DMS53 treated with DMSO at 0.1 percent for 48 hours (cell line): Measurements from ENCODE around the gene PRSS2.
A peak's percentile ranks its signal among the peaks of the same experiment; 100 is the strongest.

Source experiments
- DNase-seq: peaks from one replicate; lab custom pipeline; 2025; ENCODE audit not compliant: unreplicated experiment; lab: John Stamatoyannopoulos, UW

Gene PRSS2

DNA sequence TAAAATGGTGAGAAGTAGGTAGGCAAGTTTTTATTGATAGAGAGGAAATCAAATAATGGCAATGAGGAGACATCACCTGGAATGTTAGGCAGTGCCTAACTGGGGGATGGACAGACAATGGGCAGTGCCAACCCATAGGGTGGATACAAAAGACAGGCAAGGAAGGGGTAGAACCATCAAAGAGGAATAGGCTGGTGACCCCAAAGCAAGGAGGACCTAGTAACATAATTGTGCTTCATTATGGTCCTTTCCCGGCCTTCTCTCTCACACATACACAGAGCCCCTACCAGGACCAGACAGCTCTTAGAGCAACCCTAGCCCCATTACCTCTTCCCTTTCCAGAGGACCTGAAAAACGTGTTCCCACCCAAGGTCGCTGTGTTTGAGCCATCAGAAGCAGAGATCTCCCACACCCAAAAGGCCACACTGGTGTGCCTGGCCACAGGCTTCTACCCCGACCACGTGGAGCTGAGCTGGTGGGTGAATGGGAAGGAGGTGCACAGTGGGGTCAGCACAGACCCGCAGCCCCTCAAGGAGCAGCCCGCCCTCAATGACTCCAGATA is 30.0 kb downstream of the PRSS2 start:
- no peak for DNase-seq

DNA sequence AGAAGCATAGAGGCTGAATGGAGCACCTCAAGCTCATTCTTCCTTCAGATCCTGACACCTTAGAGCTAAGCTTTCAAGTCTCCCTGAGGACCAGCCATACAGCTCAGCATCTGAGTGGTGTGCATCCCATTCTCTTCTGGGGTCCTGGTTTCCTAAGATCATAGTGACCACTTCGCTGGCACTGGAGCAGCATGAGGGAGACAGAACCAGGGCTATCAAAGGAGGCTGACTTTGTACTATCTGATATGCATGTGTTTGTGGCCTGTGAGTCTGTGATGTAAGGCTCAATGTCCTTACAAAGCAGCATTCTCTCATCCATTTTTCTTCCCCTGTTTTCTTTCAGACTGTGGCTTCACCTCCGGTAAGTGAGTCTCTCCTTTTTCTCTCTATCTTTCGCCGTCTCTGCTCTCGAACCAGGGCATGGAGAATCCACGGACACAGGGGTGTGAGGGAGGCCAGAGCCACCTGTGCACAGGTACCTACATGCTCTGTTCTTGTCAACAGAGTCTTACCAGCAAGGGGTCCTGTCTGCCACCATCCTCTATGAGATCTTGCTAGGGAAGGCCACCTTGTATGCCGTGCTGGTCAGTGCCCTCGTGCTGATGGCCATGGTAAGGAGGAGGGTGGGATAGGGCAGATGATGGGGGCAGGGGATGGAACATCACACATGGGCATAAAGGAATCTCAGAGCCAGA is 31.0 kb downstream of the PRSS2 start:
- DNase-seq, result no peak

DNA sequence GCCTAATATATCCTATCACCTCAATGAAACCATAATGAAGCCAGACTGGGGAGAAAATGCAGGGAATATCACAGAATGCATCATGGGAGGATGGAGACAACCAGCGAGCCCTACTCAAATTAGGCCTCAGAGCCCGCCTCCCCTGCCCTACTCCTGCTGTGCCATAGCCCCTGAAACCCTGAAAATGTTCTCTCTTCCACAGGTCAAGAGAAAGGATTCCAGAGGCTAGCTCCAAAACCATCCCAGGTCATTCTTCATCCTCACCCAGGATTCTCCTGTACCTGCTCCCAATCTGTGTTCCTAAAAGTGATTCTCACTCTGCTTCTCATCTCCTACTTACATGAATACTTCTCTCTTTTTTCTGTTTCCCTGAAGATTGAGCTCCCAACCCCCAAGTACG is 31.5 kb downstream of the PRSS2 start:
- DNase-seq, result no peak

DNA sequence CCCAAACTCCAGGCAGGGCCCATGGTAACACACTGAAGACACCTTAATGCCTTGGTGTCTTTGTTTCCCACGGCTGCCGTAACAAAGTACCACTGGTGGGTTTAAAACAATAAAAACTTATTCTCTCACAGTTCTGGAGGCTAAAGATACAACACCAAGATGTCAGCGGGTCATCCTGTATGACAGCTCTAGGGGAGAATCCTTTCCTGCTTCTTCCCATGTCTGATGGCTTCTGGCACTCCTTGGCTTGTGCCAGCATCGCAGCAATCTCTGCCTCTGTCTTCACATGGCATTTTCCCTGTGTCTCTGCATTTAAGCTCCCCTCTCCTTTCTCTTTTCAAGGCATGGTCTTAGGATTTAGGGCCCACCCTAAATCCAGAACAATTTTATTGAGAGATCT is 33.1 kb downstream of the PRSS2 start:
- DNase-seq, result no peak

DNA sequence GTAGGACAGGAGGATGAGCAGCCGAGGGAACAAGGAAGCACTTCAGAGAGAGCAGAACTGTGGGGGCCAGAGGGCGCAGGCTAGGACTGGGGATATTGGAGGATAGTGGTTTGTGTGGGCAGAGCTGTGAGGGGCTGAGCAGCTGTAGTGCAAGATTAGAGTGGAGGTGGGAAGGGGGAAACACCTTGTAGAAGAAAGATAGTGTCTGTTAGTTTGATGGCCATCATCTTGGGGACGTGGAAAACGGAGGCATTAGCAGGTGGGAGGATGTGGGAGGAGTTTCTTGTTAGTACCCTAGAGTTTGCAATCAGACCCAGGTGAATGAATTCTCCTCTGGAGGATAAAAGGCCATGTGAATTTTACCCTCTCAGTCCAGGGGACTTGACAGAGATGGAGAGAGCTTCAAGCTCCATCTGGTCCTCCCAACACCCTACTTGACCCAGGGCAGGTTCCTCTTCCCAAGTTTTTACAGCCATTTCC is 34.0 kb downstream of the PRSS2 start:
- DNase-seq, result no peak

DNA sequence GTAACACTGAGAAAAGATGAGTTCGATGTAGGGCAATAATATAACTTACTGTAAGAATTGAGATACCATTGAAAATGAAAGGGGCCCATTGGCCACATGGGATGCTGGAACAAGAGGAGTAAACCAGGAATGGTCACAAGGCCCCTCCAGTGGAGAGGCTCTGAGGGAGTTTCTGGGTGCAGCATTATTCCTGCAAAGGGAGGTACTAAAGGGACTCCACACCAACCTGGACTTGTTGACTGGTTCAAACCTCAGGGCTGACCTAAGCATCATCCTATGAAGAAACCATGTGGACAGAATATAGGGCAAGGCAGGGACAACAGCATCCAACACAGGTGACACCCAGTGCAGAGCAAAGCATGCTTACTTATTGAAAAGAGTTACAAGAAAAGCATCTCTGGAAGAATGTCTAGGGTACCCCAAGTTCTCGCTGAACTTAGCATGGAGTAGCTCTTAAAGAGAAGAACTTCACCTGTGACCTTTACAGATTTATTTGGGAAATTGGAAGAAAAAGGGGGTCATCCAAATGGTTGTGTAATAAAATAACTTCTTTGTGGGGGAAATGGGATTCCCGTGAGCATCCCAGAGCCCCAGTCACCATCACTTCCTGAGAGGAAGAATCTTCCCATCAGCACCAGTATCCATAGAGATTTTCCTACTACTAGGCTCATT is 34.7 kb downstream of the PRSS2 start:
- no peak for DNase-seq

DNA sequence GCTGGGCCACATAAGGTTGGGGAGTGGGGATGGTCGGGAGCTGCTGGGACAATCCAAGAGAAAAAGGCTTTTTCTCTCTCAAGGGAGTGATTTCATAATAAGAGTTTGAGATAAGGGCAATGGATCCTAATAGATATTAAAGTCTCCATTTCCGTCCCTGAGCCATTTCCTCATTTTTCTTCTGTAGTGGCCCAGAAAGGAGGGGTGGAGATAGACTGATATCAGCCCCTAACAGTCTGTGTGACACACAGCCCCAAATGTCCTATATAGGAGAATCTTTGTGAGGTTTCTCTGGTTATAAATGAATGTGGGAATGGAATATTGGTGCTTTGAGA is 35.2 kb downstream of the PRSS2 start:
- no peak for DNase-seq

DNA sequence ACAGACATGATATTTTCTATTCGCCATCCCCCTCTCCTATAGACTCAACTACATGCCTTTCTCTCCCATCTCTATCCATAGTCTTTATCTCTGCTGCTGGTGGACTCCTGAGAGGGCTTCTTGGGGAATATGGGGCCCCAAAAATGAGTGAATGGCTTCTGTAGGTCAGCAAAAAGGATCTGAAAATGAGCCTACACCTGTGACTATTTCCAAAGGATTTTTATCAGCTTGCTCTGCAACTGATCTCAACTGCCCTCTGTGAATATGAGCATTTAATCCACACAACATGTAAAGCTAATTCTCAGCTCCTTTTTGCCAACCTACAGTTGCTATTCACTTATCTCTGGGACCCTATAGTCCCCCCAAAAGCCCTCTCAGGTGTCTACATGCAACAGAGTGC is 36.2 kb downstream of the PRSS2 start:
- DNase-seq, result no peak

DNA sequence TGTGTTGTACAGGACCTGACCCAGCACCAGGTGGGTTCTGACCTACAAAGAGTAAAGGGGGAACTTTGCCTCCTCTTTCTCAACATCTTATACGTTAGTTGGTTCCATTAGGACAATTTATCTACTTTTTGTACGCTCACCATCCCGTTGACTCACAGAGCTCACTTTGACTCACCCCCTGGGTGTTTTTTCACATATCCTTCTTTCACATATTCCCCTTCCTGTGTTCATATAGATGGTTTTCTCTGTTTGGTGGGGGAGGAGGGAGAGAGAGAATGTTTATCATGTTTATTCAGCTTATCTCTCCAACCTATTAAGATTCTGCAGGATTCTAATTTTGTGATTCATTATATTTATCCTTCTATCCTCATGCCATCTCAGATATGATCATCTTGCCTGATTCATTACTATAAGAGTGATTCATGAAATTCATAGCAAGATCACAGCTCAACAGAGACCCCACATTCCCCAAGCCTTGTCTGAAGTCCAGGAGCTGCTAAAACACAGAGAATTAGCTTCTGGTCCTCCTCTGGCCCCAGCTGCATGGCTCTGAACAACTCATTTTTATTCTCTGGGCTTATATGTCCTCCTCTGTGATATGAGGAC is 37.2 kb downstream of the PRSS2 start:
- DNase-seq, result no peak

DNA sequence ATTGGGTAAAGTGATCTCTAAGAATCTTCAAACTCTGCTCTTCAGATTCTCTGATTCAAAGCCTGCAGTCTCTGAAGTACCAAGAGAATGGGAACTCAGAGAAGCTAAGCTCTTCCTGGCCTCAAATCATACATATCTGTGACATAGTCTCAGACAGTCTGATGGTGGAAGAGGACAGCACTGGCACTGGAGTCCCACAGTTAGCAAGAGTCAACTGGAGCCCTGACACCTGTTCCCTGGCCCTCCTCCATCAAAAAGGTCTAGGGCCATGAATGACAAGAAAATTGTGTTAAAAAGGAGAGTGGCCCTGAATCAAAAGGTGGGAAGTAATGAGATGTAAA is 37.7 kb downstream of the PRSS2 start:
- no peak for DNase-seq

DNA sequence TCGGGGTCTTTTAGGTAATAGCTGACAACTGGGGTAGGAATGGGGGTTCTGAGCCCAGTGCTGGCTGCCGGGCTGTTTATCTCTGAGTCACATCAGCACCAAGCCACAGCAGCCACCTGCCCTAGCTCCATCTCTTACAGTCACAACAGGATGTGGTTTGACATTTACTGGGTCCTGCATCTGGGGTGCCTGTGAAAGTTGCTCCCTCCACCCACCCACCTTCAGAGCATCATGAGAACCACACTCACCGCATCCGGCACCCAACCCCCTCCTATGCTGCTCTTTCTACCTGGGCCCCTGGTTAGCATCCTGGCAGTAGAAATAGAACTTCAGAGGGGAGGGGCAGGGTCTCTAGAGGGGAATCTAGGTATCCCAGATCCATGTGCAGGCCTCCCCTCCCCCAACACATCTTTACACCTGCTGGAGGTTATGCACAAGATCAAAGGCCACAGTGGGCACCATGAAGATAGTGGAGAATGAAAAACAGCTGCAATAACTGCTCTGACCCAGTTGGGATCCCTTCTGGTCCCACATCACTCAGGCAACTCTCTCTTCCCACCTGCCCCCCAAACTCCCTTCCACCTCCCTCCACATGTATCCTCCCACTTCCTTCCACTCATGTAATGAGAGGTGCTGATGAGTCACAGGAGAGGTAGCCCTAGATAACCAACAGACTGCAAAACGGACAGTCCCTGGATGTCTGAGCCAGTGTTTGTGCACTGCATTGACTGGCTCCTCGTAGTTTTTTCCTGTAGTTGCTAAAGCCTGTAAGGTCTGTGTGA is 38.2 kb downstream of the PRSS2 start:
- DNase-seq, result no peak

DNA sequence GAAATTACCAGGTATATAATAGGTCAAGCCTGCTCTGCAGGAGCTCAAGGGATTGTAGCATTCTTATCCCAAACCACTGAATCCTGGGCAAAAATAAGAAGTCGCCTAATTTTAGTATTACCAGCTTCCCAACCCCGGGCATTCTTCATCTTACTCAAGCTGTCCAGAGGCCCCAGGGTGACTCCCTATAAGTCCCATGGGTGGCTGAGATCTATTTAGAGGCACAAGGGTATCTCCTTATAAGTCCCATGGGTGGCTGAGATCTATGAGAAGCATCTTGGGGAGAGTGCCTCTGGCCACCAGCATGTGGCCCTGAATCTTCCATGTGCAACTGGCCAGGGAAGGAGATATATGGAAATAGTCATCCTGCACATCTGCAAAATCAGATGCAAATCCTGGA is 38.9 kb downstream of the PRSS2 start:
- no peak for DNase-seq

DNA sequence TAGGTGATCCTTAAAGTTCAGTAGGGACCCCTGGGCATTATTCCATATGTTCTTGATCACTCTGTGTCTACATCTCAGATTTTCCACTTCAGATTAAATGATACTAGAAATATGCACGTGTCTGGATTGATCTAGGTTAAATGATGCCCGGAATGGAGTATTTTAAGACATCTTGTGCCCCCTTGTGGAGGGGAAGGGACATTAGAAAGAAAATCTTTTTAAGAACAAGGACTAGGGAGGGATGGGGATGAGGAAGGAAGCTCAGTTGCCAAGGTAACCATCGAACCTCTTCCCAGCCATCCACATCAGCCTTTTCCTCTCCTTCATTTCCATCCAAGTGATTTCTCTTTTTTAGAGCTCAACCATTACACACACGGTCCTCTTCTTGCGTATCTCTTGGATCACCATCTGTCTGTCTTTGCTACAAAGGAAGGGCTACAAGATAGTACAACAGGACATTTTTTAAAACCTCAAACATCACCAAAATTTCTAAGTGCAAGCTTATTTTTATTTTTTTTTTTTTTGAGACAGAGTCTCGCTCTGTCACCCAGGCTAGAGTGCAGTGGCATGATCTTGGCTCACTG is 40.5 kb downstream of the PRSS2 start:
- peak; percentile 35 for DNase-seq

DNA sequence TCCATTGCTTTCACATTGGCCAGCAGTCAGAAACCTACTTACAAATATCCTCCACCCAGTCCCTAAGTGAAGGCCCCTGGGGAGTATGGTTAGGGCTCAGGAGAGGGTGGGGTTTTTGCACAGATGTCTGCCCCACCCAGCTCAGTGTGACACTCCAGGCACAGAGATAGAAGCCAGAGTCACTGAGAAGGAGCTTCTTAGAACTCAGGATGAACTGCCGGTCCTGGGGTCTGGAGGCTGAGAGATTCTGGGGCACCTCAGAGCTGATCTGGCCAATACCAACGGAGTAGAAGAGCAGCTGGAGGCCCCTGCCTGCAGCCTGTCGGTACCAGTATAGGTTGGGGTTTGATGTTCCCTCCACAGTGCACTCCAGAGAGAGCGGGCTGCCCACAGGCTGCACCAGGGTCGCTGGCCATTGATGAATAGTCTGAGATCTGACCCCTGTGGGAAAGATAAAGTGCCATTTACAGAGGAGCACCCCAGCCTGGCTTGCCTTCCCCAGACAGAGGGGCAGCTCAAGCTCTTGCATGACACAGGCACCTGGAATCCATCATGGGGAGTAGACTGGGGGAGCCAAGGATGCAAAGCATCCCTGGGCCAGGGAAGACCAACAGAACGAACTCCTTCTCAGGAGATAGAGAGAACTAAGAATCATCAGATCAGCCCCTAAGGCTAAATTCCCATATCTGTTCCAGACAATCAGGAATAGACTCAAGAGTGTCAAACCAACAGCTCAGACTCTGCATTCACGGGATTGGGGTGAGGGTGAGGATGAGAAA is 41.9 kb downstream of the PRSS2 start:
- no peak for DNase-seq

DNA sequence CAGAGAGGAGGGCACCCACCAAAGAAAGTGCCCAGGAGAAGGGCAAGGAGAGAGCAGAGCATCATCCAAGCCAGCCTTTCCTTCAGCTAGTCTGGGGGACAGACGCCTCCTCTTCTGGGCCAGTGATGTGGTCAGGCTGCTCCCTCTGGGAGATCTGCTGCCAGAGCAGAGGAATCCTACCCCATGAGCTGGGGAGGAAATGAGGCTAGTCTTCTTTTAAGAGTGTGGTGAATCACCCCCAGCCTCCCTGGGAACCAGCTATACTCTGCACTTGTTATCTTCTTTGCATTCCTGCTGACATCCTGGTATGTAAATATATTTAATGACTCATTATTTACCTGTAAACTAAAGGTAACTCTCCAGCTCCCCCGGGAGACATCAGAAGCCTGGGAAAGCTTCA is 42.5 kb downstream of the PRSS2 start:
- DNase-seq, result peak; percentile 50

DNA sequence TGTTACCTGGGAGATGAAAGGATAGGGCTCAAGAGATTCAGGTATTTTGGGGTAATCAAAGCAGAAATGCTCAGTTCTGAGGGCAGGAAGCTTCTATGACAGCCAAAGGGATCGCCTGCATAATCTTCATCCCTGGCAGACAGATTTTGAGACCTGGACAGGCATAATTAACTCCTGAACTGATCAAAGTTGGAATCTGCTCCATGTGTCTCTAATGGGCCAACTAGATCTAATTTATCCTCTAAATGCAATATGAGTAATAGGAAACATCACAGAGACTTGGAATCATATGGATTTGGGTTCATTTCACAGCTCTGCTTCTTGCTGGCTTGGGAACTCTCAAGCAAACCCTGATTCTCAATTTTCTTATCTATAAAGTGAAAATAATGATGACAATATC is 42.9 kb downstream of the PRSS2 start:
- DNase-seq, result no peak

DNA sequence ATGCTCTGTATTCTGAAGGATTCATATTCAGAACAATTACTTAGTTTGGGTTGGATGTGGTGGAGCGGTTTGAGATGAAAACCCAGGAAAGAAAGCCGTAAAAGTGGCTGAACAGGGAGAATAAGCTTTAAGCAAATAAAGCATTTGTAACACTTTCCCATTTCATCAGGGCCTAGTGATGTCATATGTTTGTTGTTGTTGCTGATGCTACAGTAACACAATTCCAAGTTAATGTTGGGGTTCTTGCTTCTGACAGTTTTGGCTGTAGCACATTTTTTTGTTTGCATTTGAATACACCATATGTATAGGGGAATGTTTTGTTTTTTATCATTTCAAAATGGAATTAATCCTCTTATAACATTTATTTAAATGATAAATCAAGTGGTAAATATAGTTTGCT is 43.7 kb downstream of the PRSS2 start:
- no peak for DNase-seq

DNA sequence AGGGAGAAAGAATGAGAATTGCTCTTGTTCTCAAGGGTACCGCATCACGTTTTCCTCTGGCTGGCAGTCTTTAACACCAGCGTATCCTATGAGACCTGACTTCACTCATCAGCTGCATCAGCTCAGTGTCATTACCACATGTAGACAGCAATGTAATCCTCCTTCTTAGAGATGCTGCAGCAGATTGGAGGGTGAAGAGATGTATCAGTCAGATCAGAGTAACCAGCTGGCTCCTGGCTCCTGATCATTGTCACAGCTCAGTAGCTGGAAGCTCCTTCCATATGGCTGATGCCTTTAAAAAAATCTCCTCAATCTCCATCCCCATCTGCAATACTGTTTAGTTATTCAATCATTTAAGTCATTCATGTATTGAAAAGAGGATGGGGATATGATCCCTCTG is 44.4 kb downstream of the PRSS2 start:
- no peak for DNase-seq

DNA sequence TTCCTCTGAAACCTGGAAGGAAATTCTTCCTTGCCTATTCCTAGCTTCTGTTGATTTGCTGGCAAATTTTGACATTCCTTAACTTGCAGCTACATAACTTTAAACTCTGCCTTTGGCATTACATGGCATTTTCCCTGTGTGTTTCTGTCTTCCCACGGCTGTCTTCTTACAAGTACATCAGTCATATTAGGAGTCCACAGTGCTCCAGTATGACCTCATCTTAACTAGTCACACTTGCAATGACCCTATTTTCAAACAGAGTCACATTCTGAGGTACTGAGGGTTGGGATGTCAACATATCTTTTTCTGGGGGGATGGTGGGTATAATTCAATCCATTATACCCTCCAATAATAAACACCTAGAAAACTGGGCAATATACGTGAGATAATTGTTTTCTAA is 46.7 kb downstream of the PRSS2 start:
- no peak for DNase-seq

DNA sequence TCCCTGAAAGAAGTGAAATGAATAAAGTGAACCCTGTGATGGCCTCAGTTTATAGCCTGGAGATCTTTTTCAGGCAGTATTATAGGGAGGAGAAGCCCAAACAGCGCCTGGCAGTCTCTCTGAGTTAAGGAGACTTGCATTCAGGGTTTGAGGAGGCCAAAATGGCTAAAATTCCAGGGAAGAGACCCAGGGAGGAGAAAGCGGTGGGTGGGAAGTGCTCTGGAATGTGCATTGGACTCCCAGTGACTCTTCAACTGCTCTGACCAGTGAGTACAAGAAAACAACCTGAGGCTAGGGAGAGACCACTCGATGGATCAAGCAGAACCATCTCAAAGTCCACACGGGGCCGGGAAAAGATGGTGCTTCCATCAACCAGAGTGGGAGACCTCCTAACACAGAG is 48.8 kb downstream of the PRSS2 start:
- DNase-seq, result no peak

DNA sequence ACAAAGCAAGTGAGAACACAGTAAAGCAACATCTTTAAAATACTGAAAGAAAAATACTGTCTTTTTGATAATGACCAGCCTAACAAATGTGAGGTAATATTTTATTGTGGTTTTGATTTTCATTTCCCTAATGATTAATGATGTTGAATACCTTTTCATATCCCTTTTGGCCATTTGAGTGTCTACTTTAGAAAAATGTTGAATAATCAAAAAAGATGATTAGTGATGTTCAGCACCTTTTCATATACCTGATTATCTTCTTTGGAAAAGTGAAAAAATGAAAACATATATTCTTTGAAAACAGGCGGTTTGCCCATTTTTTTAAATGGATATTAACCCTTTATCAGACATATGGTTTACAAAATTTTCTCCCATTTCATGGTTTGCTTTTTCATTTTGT is 51.9 kb downstream of the PRSS2 start:
- no peak for DNase-seq
